Measurements from ENCODE around the gene AGAP3. TPM values are rescaled to one million over a fixed set of nuclear protein-coding genes. Genes with fewer than 3 reads are reported as not detected.

Gene AGAP3
- total RNA-seq, 4 donors from 2014 or later: 49.0 to 75.2 (median 66.2) TPM

DNA sequence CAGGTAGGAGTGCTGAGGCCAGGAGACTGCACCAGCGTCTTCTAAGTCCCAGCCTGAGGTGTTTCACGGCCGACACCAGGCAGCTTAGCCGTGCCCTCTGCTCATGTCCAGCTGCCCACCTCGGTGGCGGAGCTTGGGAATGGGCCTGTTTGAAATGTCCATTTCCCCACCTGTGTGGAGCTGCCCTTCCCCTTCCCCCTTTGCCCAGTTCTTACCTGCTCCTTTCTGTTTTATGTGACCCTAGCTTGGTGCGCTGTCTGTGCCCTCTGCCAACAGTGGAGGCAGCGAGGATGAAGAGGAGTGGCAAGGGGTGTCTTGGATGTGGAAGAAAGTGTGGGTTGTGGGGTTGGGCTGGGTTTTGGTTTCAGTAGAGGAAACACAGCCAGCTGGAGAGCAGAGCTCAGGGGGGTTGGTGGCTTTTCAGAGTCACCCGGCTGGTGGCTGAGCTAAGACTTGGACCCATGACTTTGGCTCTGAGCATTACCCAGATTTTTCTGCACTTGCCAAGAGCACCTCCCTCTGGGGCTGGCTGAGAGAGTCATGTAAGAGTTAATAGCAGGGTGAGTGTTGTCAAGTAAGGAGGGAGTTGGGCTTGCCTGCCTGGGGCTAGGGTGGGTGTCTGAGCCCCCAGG is 43.8 kb downstream of the AGAP3 start:
- Histone ChIP-seq H3K27ac (no peak overlapping the region), H3K27me3 (no peaks in the 10 kb centered on the region), H3K4me3 (replicated peaks in 1 of 3) (no peak overlapping the region), H3K36me3 (peaks cover 60 to 63% of the 10 kb centered on the region in 2 donors), H3K9me3 (no peaks in the 10 kb centered on the region), H3K4me1 (peaks cover 13 to 15% of the 10 kb centered on the region in 2 donors)
- WGBS, 2 donors: 93 to 98% methylated on average over 9 of the region's 9 CpGs
- no peak for TF ChIP-seq POLR2A (IDR thresholded peaks at IDR 0.05)
- TF ChIP-seq, protein P1, sequence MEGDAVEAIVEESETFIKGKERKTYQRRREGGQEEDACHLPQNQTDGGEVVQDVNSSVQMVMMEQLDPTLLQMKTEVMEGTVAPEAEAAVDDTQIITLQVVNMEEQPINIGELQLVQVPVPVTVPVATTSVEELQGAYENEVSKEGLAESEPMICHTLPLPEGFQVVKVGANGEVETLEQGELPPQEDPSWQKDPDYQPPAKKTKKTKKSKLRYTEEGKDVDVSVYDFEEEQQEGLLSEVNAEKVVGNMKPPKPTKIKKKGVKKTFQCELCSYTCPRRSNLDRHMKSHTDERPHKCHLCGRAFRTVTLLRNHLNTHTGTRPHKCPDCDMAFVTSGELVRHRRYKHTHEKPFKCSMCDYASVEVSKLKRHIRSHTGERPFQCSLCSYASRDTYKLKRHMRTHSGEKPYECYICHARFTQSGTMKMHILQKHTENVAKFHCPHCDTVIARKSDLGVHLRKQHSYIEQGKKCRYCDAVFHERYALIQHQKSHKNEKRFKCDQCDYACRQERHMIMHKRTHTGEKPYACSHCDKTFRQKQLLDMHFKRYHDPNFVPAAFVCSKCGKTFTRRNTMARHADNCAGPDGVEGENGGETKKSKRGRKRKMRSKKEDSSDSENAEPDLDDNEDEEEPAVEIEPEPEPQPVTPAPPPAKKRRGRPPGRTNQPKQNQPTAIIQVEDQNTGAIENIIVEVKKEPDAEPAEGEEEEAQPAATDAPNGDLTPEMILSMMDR (IDR thresholded peaks at IDR 0.05): no peak
- DNase-seq: no peak
- intact Hi-C loops (cut with DNase I): no loop called here

DNA sequence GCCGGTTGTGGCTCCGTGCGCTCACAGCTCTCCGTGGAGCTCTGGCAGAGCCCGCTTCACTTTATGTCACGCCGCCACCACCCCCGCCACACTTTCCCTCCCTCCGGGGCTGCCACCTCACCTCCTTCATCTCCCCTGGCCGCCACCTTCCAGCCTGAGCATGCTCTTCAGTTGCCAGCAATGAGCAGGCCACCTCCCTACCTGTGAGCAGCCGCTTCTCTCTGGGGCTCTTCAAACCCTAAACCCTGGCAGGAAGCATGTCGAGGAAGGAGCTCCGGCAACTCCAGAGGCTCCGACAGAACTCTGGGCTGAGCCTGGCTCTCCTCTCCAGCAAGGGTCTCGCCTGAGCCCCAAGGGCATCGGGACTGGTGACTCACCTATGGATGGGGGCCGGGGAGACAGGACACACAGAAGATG is 44.5 kb downstream of the AGAP3 start:
- H3K4me1 ChIP-seq: peaks cover 8% of the 10 kb centered on the region in 2 donors
- no peaks in the 10 kb centered on the region for H3K9me3 ChIP-seq
- no peak overlapping the region for H3K27ac ChIP-seq
- 93 to 96% methylated on average over 16 of the region's 17 CpGs for WGBS, 2 donors
- no peak overlapping the region for H3K4me3 ChIP-seq (replicated peaks in 1 of 3)
- peaks cover 66 to 69% of the 10 kb centered on the region in 2 donors for H3K36me3 ChIP-seq
- TF ChIP-seq, protein P1 (IDR thresholded peaks at IDR 0.05): no peak
- TF ChIP-seq POLR2A (IDR thresholded peaks at IDR 0.05): no peak
- no peaks in the 10 kb centered on the region for H3K27me3 ChIP-seq
- DNase-seq: no peak
- intact Hi-C loops (cut with DNase I): no loop called here

DNA sequence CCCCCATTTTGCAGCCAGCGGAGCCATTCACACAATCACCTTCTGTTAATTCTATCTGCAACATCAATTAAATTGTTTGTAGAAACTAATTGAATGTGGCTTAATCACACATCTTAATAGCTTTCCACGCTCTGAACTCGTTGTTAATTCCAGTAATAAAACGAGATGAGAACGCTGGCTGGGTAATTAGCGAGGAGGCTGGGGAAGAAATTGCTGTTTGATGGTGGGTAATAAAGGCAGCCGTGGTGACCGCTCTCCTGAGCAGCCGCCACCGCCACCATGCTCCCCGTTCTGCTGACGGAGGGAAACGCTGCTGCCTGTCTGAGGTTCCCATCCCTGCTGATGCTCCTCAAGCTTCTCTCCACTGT is 44.9 kb downstream of the AGAP3 start:
- TF ChIP-seq POLR2A (IDR thresholded peaks at IDR 0.05): no peak
- TF ChIP-seq, protein P1 (IDR thresholded peaks at IDR 0.05): no peak
- Histone ChIP-seq H3K36me3 (peaks cover 71 to 74% of the 10 kb centered on the region in 2 donors), H3K27ac (no peak overlapping the region), H3K9me3 (no peaks in the 10 kb centered on the region), H3K4me3 (replicated peaks in 1 of 3) (no peak overlapping the region), H3K27me3 (no peaks in the 10 kb centered on the region), H3K4me1 (peaks cover 3% of the 10 kb centered on the region in 2 donors)
- intact Hi-C loops (cut with DNase I): no loop called here
- DNase-seq: no peak
- WGBS, 2 donors: 88 to 92% methylated on average over 13 of the region's 13 CpGs

DNA sequence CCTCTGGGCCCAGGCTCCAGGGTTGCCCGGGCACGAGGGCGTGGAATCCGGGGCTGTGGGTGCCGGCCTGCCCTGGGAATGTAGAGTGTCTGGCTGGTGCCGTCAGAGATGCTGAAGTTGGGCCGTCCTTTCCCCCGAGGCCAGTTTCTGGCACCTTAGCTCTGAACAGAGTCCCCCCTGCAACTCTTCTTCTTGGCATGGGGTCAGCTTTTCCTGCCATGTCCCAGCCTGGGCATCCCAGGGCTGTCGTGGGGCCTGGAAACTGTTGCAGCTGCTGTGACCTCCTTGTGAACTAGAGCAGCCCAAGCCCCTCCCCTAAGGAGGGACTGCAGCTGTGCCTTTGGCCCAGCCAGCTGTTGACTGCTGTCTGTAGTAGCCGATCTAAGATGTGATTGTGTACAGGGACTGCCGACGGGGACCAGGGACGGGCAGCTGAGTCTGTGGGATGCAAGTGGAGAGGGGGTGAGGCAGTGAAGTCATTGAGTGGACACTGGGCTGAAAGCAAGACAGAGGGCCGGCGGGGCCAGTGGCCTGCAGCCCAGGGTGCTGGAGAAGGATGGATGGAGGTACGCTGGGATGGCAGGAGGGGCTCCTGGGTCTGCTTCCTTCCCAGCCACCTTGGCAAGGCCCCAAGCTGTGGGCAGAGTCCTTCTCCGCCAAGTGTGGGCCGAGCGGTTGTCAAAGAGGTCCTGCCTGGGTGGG is 45.5 kb downstream of the AGAP3 start:
- no peak overlapping the region for H3K27ac ChIP-seq
- no peak for DNase-seq
- WGBS, 2 donors: 86 to 89% methylated on average over 11 to 15 of the region's 19 CpGs

More for the DNA sequence above, 45.5 kb downstream of the AGAP3 start:
- no peaks in the 10 kb centered on the region for H3K27me3 ChIP-seq
- no peaks in the 10 kb centered on the region for H3K4me1 ChIP-seq
- H3K36me3 ChIP-seq: peaks cover 73 to 77% of the 10 kb centered on the region in 2 donors
- intact Hi-C loops (cut with DNase I): no loop called here
- TF ChIP-seq, protein P1 (IDR thresholded peaks at IDR 0.05): no peak
- no peak for TF ChIP-seq POLR2A (IDR thresholded peaks at IDR 0.05)
- H3K9me3 ChIP-seq: no peaks in the 10 kb centered on the region
- no peak overlapping the region for H3K4me3 ChIP-seq (replicated peaks in 1 of 3)
